A549 treated with CORT108297 at 1 μM for 4 hours (cell line): ENCODE results near the gene SUPT5H. TPM values are rescaled to one million over a fixed set of nuclear protein-coding genes. Genes with fewer than 3 reads are reported as not detected.

Source experiments
- total RNA-seq: library from RNA; stranded (reverse); fragments of 200-300 nt; extraction: Qiagen RNA extraction; gene quantifications from 5 replicates; pipeline ENCODE4 v1.2.3, GENCODE V29; 2022

SUPT5H gene
- 176 to 203 TPM (median 194 TPM) in 5 replicates for total RNA-seq

GRCh38 chr19:39445196-39446111 lies at the start of gene SUPT5H:
Gene SUPT5H, plus strand, starts transcription at chr19:39445582. Its CDS starts 309 bp downstream, at chr19:39445891.

GRCh38 chr19:39406656-39407409 lies 38.5 kb upstream of the SUPT5H start, which contains the start of gene ZFP36:
Gene ZFP36, plus strand, starts transcription at chr19:39406847. Its CDS starts 58 bp downstream, at chr19:39406905.

GRCh38 chr19:39412100-39412866 lies 33.1 kb upstream of the SUPT5H start, which contains the start of gene PLEKHG2:
Gene PLEKHG2, plus strand, starts transcription at chr19:39412669. Its CDS starts 1,418 bp downstream, at chr19:39414087.

GRCh38 chr19:39435499-39436349 lies 9.7 kb upstream of the SUPT5H start, which contains the start of gene RPS16:
Gene RPS16, minus strand, starts transcription at chr19:39435949. Its CDS starts 54 bp downstream, at chr19:39435895.

GRCh38 chr19:39480337-39481228 lies 35.2 kb downstream of the SUPT5H start, which contains the start of gene TIMM50:
Gene TIMM50, plus strand, starts transcription at chr19:39480838. Its CDS starts 16 bp downstream, at chr19:39480854.

GRCh38 chr19:39498798-39499642 lies 53.6 kb downstream of the SUPT5H start, which contains the start of gene DLL3:
Gene DLL3, plus strand, starts transcription at chr19:39498947. Its CDS starts 28 bp downstream, at chr19:39498975.

GRCh38 chr19:39514840-39515550 lies 69.6 kb downstream of the SUPT5H start, which contains the start of gene SELENOV:
Gene SELENOV, plus strand, starts transcription at chr19:39515139. Its CDS starts 74 bp downstream, at chr19:39515213.

Other genes starting within 250 kb of the SUPT5H start
- 1.1 to 2.1 TPM (median 1.7 TPM) in 5 replicates for gene NCCRP1, start 248.6 kb upstream of the SUPT5H start, total RNA-seq
- not detected in 5 replicates for gene SYCN, start 241.3 kb upstream of the SUPT5H start, total RNA-seq
- not detected in 5 replicates for gene IFNL3, start 200.6 kb upstream of the SUPT5H start, total RNA-seq
- not detected in 5 replicates for gene IFNL4, start 196.7 kb upstream of the SUPT5H start, total RNA-seq
- gene IFNL2, start 177.2 kb upstream of the SUPT5H start, total RNA-seq = 0.12 TPM in 1 of 5 replicates, not detected in the others
- gene IFNL1, start 149.2 kb upstream of the SUPT5H start, total RNA-seq = 0.15 to 0.42 TPM (median 0.32 TPM) in 4 of 5 replicates, not detected in the other
- gene LRFN1, start 124.7 kb upstream of the SUPT5H start, total RNA-seq = 7.9 to 13.4 TPM (median 12.3 TPM) in 5 replicates
- 0.21 to 0.48 TPM (median 0.39 TPM) in 4 of 5 replicates, not detected in the other for gene GMFG, start 109.5 kb upstream of the SUPT5H start, total RNA-seq
- gene SAMD4B, start 103.2 kb upstream of the SUPT5H start, total RNA-seq = 121 to 183 TPM (median 177 TPM) in 5 replicates
- 69.8 to 73.4 TPM (median 72.4 TPM) in 5 replicates for gene PAF1, start 54.5 kb upstream of the SUPT5H start, total RNA-seq
- 61.9 to 70.6 TPM (median 65.2 TPM) in 5 replicates for gene MED29, start 54.2 kb upstream of the SUPT5H start, total RNA-seq
- gene ZFP36, start 38.7 kb upstream of the SUPT5H start, total RNA-seq = 65.6 to 124 TPM (median 101 TPM) in 5 replicates
- 44.3 to 72.0 TPM (median 62.7 TPM) in 5 replicates for gene PLEKHG2, start 32.9 kb upstream of the SUPT5H start, total RNA-seq
- 6,027 to 7,937 TPM (median 7,455 TPM) in 5 replicates for gene RPS16, start 9.6 kb upstream of the SUPT5H start, total RNA-seq
- gene TIMM50, start 35.3 kb downstream of the SUPT5H start, total RNA-seq = 165 to 230 TPM (median 217 TPM) in 5 replicates
- 6.8 to 11.9 TPM (median 11.2 TPM) in 5 replicates for gene DLL3, start 53.4 kb downstream of the SUPT5H start, total RNA-seq
- not detected in 5 replicates for gene SELENOV, start 69.6 kb downstream of the SUPT5H start, total RNA-seq
- 8.4 to 10.2 TPM (median 8.7 TPM) in 5 replicates for gene EID2B, start 87.3 kb downstream of the SUPT5H start, total RNA-seq
- 33.7 to 46.9 TPM (median 42.4 TPM) in 5 replicates for gene EID2, start 94.6 kb downstream of the SUPT5H start, total RNA-seq
- gene LGALS13, start 156.9 kb downstream of the SUPT5H start, total RNA-seq = not detected in 5 replicates
- not detected in 5 replicates for gene LGALS16, start 210.3 kb downstream of the SUPT5H start, total RNA-seq